Measurements from ENCODE around the gene MDM2. TPM values are rescaled to one million over a fixed set of nuclear protein-coding genes. Genes with fewer than 3 reads are reported as not detected.

MDM2 gene
- total RNA-seq, 1 donor = 21.8 TPM

DNA sequence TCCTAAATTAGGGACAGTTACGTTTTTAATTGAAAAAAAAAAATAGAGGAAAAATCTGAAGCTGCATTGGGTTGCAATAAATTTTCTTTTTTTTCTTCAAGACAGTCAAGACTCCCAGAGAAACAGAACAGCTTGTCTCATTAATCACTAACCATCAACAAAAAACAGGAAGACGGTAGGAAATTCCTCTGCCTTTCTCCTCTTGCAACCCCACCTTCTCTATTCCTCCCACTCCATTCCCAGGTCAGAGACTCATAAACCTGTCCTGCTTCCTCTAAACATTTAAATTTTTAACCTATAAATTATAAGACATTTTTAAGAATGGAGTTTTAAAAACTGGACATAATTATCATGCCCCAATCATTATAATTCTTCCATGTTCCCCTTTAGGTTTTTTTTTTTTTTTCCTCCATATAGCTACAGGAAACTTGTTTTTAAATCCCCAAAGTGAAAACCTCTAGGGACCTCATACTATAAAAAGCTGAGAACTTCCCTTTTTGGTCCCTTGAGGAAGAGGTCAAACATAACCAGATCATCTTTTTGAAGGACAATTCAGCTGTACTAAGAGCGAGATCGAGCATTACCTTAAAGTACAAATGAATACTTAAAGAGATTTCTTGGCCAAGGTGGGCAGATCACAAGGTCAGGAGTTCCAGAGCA, 89.0 kb downstream of the MDM2 start:
- no peak for DNase-seq (ENCODE audit: low read depth in 2 of 3, low spot score in 2 of 3)

GRCh38 chr12:68899251-68899771, 91.3 kb downstream of the MDM2 start:
- no peak for DNase-seq (ENCODE audit: low read depth in 2 of 3, low spot score in 2 of 3)

GRCh38 chr12:68900241-68900640, 92.3 kb downstream of the MDM2 start:
- DNase-seq (ENCODE audit: low read depth in 2 of 3, low spot score in 2 of 3) = no peak

Other genes starting within 250 kb of the MDM2 start
- 125 TPM for gene RAP1B, start 197.3 kb upstream of the MDM2 start, total RNA-seq
- 28.8 TPM for gene NUP107, start 121.2 kb upstream of the MDM2 start, total RNA-seq
- gene SLC35E3, start 62.0 kb upstream of the MDM2 start, total RNA-seq = 5.7 TPM
- 0.27 TPM for gene CPM, start 125.0 kb downstream of the MDM2 start, total RNA-seq